Esophagus squamous epithelium (tissue), 5 donors: Measurements from ENCODE around the gene LITAF. TPM values are rescaled to one million over a fixed set of nuclear protein-coding genes. Genes with fewer than 3 reads are reported as not detected.

Experiments used
- DNase-seq: peaks from one replicate; lab custom pipeline; 2025; lab: John Stamatoyannopoulos, UW
- H3K27ac ChIP-seq, 4 donors: fragments of 200-600 bp; sonication (generic); one replicate each; pipeline ENCODE4 v1.5.1; 2016 to 2019; ENCODE audit warnings: mild to moderate bottlenecking in 1 of 4
- H3K27me3 ChIP-seq, 4 donors: fragments of 200-600 bp; sonication (generic); 1 replicate in 3 of 4; 2 replicates in 1 of 4; pipeline versions ENCODE4 v1.5.1 to v1.6.0; 2017 to 2021; ENCODE audit warnings: antibody characterized with exemption in 1 of 4
- H3K36me3 ChIP-seq, 3 donors: fragments of 200-600 bp; sonication (generic); one replicate each; pipeline ENCODE4 v1.5.1; 2016 to 2019
- H3K4me1 ChIP-seq, 3 donors: fragments of 200-600 bp; sonication (generic); one replicate each; pipeline ENCODE4 v1.5.1; 2017 to 2019
- H3K4me3 ChIP-seq, 4 donors: fragments of 200-600 bp; sonication (generic); 1 replicate in 3 of 4; 2 replicates in 1 of 4; pipeline ENCODE4 v1.5.1; 2016 to 2019; ENCODE audit warnings: mild to moderate bottlenecking in 2 of 4, moderate library complexity in 1 of 4
- H3K9me3 ChIP-seq, 3 donors: fragments of 200-600 bp; sonication (generic); one replicate each; pipeline ENCODE4 v1.5.1; 2016 to 2019
- POLR2A ChIP-seq, 4 donors: fragments of 450-650 bp; IDR thresholded peaks; one replicate each; pipeline ENCODE4 v1.6.1; 2017; ENCODE audit warnings: antibody characterized with exemption in 4 of 4, mild to moderate bottlenecking in 4 of 4, moderate library complexity in 3 of 4
- WGBS, 2 donors: methylation state at CpG; one replicate each; pipeline ENCODE4 v1.1.5; 2018; 5-methylcytosine and 5-hydroxymethylcytosine counted together
- intact Hi-C: fragments of 100-400 bp; cut with DNase I; formaldehyde crosslinking; loops from one replicate; pipeline ENCODE4 v1.15.0; 2022
- total RNA-seq, 4 donors: library from RNA; depleted of rRNA; stranded (reverse); fragments of >200 nt; gene quantifications; one replicate each; pipeline ENCODE4 v1.1.0, GENCODE V29; 2016
- TF ChIP-seq, protein P1 (sequence below), 6 experiments: fragments of 450-650 bp in 4 of 6; fragments of 200-600 bp in 2 of 6; sonication (generic) in 2 of 6; IDR thresholded peaks; one replicate each; pipeline ENCODE4 v1.5.1; 2016 to 2019; ENCODE audit warnings: antibody characterized with exemption in 6 of 6, mild to moderate bottlenecking in 4 of 6, moderate library complexity in 4 of 6
- donor health status: DM: yes; HTN: yes; CAD: no.

LITAF gene
- total RNA-seq, 4 donors from 2014 or later, result 13.7 to 44.4 (median 34.4) TPM

DNA sequence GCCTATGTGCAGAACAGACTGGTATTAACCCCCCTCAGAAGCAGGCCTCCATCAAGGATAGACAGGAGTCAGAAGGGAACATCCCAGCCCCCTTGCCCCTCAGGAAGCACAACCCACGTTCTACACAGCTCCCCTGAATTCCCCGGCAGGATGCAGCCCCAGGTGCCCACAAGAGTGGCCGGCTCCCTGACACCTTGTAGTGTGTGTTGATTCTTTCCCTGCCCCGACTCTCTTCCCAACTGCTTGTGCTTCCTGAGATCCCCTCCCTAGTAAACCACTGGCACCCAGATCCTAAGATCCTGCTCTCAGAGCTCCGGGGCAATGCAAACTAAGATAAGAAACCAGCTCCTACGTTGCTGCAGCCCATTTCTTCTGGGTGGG is 34.8 kb upstream of the LITAF start:
- WGBS, 2 donors, result 36 to 41% methylated on average over 4 to 6 of the region's 6 CpGs
- H3K4me1 ChIP-seq, result peaks cover 8 to 51% (median 28%) of the 10 kb centered on the region in 3 donors
- H3K27me3 ChIP-seq, result no peaks in the 10 kb centered on the region
- TF ChIP-seq, protein P1, sequence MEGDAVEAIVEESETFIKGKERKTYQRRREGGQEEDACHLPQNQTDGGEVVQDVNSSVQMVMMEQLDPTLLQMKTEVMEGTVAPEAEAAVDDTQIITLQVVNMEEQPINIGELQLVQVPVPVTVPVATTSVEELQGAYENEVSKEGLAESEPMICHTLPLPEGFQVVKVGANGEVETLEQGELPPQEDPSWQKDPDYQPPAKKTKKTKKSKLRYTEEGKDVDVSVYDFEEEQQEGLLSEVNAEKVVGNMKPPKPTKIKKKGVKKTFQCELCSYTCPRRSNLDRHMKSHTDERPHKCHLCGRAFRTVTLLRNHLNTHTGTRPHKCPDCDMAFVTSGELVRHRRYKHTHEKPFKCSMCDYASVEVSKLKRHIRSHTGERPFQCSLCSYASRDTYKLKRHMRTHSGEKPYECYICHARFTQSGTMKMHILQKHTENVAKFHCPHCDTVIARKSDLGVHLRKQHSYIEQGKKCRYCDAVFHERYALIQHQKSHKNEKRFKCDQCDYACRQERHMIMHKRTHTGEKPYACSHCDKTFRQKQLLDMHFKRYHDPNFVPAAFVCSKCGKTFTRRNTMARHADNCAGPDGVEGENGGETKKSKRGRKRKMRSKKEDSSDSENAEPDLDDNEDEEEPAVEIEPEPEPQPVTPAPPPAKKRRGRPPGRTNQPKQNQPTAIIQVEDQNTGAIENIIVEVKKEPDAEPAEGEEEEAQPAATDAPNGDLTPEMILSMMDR (IDR thresholded peaks at IDR 0.05), result no peak
- TF ChIP-seq POLR2A (IDR thresholded peaks at IDR 0.05), result no peak
- H3K9me3 ChIP-seq, result no peaks in the 10 kb centered on the region
- H3K4me3 ChIP-seq, result peak overlapping the region in 3 of 4 donors; percentile 2 to 53 (median 19)
- DNase-seq, result no peak
- peak overlapping the region; percentile 14 to 85 (median 70) for H3K27ac ChIP-seq
- intact Hi-C loops, result no loop called here
- no peaks in the 10 kb centered on the region for H3K36me3 ChIP-seq

DNA sequence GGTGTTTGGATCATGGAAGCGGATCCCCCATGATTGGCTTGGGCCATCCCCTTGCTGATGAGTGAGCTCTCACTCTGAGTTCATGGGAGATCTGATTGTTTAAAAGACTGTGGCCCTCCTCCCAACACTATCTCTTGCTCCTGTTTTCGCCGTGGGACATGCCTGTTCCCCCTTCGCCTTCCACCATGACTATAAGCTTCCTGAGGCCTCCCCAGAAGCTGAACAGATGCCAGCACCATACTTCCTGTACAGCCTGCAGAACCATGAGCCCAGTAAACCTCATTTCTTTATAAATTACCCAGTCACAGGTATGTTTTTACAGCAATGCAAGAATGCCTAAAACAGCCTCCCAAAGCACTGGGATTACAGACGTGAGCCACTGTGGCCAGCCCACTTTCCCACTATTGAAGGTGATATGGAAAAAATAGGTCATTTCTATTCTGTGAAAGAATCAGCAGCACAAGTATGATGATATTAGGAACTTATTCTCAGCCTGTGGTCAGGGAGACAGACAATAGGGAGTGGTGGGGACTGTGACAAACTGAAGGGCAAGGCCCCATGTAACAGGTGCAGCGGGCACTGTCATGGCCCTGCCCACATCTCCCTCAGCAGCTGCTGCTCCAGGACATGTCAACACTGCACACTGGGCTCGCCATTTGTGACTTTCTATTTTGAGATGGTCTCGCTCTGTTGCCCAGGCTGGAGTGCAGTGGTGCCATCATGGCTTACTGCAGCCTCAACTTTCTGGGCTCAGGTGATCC is 33.7 kb upstream of the LITAF start:
- peaks cover 8 to 51% (median 28%) of the 10 kb centered on the region in 3 donors for H3K4me1 ChIP-seq
- no peak overlapping the region for H3K27ac ChIP-seq
- H3K4me3 ChIP-seq, result no peak overlapping the region
- 90% methylated on average over 7 to 8 of the region's 8 CpGs for WGBS, 2 donors
- TF ChIP-seq, protein P1 (IDR thresholded peaks at IDR 0.05), result no peak
- no peak for TF ChIP-seq POLR2A (IDR thresholded peaks at IDR 0.05)
- no peaks in the 10 kb centered on the region for H3K9me3 ChIP-seq
- DNase-seq, result no peak
- intact Hi-C loops, result no loop called here
- H3K36me3 ChIP-seq, result no peaks in the 10 kb centered on the region
- no peaks in the 10 kb centered on the region for H3K27me3 ChIP-seq

DNA sequence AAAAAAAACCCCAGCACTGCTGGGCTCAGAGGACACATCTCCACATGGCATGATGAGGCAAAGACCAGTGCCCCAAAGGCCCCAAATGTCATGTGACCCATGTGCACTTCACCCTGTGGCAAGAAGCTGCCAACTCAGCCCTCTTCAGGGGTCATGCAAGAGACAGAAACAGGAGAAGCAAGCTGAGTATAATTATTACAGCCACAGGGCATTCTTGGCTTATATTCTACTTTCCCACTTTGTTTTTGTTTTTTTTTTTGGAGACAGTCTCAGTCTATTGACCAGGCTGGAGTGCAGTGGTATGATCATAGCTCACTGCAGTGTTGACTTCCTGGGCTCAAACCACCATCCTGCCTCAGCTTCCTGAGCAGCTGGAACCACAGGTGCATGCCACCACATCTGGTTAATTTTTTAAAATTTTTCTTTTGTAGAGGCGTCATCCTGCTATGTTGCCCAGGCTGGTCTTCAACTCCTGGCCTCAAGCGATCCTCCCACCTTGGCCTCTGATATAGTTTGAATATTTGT is 32.7 kb upstream of the LITAF start:
- 80 to 85% methylated on average over 1 to 2 of the region's 2 CpGs for WGBS, 2 donors
- Histone ChIP-seq H3K36me3 (no peaks in the 10 kb centered on the region), H3K4me3 (no peak overlapping the region), H3K9me3 (no peaks in the 10 kb centered on the region), H3K27me3 (no peaks in the 10 kb centered on the region), H3K27ac (peak overlapping the region; percentile 1 to 39 (median 16)), H3K4me1 (peaks cover 8 to 44% (median 28%) of the 10 kb centered on the region in 3 donors)
- TF ChIP-seq POLR2A (IDR thresholded peaks at IDR 0.05), result no peak
- TF ChIP-seq, protein P1 (IDR thresholded peaks at IDR 0.05), result no peak
- intact Hi-C loops, result no loop called here
- no peak for DNase-seq

DNA sequence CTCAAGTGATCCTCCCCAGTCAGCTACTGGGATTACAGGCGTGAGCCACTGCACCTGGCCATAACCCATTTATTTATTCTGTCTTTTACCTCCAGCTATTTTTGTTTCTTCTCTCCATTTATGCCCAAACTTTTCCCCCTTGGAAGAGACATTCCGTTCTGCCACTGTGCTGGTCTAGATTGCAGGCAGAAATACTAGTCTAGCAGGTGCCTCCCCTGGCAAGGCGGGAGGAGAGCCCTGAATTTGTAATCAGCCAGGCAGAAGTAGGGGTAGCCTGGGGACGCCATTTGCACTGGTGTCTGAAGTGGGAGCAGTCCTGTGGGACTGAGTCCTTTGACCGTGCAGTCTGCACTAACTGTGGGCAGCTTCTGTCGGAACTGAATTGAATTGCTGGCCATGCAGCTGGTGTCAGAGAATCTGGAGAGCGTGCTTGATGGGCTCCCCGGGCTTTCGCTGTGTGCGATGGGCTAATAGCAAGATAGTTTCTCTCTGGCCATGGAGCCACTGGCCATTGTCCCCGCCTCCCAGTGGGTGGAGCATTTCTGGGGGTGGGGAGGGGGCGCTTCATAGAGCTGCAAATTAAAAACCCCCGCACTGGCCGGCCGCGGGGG is 31.5 kb upstream of the LITAF start:
- 75 to 86% methylated on average over 5 to 16 of the region's 16 CpGs for WGBS, 2 donors
- no peak overlapping the region for H3K4me3 ChIP-seq
- no peaks in the 10 kb centered on the region for H3K9me3 ChIP-seq
- H3K27ac ChIP-seq, result peak overlapping the region in 3 of 4 donors; percentile 21 to 41 (median 22)
- TF ChIP-seq POLR2A (IDR thresholded peaks at IDR 0.05), result no peak
- TF ChIP-seq, protein P1 (IDR thresholded peaks at IDR 0.05), result no peak
- intact Hi-C loops, result no loop called here
- no peaks in the 10 kb centered on the region for H3K36me3 ChIP-seq
- H3K4me1 ChIP-seq, result peaks cover 14 to 51% (median 35%) of the 10 kb centered on the region in 3 donors
- no peak for DNase-seq
- H3K27me3 ChIP-seq, result no peaks in the 10 kb centered on the region
